Kidney capillary endothelial cell (primary cell): ENCODE data around the gene REG3A.

Source experiments
- DNase-seq: peaks from one replicate; pipeline ENCODE4 v3.0.0-alpha.2; 2018; ENCODE audit warnings: low spot score

Gene REG3A

GRCh38 chr2:79120194-79120713 is 39.3 kb downstream of the REG3A start, which contains the start of gene REG1A:
REG1A (plus strand) TSS chr2:79120488; CDS start chr2:79120862, 374 bp downstream.
- no peak for DNase-seq

GRCh38 chr2:79116997-79117928 is 42.3 kb downstream of the REG3A start:
- no peak for DNase-seq

GRCh38 chr2:79114797-79115494 is 44.6 kb downstream of the REG3A start:
- no peak for DNase-seq

- no peak for DNase-seq
Observed at GRCh38 chr2:79112269-79112668, 47.3 kb downstream of the REG3A start.
